IPS-20b (cell line): ENCODE measurements around the gene LPGAT1.
"Not testable (repeated sequence)": the region's sequence is repeated elsewhere in the genome, so short reads cannot be mapped to it uniquely, and the experiment has no call there.

Experiments
- H3K27ac ChIP-seq: one replicate; pipeline ENCODE4 v1.5.1; 2013; ENCODE audit warnings: low read length
- H3K27me3 ChIP-seq: 2 replicates; pipeline ENCODE4 v1.6.1; 2013; ENCODE audit warnings: mild to moderate bottlenecking, low read length, inconsistent platforms; ENCODE audit not compliant: insufficient read depth
- H3K36me3 ChIP-seq: 2 replicates; pipeline ENCODE4 v1.6.1; 2013; ENCODE audit warnings: low read depth, mild to moderate bottlenecking, inconsistent platforms, low read length, moderate library complexity; ENCODE audit not compliant: insufficient read depth
- H3K4me1 ChIP-seq: 2 replicates; pipeline ENCODE4 v1.6.1; 2013; ENCODE audit warnings: mild to moderate bottlenecking, control low read depth, inconsistent platforms, low read length, moderate library complexity; ENCODE audit not compliant: insufficient read depth
- H3K4me3 ChIP-seq: 2 replicates; pipeline ENCODE4 v1.5.1; 2013; ENCODE audit warnings: mild to moderate bottlenecking, low read length, inconsistent platforms
- H3K9ac ChIP-seq: 2 replicates; pipeline ENCODE4 v1.6.1; 2013; ENCODE audit warnings: low read depth, mild to moderate bottlenecking, inconsistent platforms, low read length, moderate library complexity
- H3K9me3 ChIP-seq: 2 replicates; pipeline ENCODE4 v1.6.1; 2013; ENCODE audit warnings: mild to moderate bottlenecking, low read depth, low read length, inconsistent platforms; ENCODE audit not compliant: insufficient read depth

The LPGAT1 gene

DNA sequence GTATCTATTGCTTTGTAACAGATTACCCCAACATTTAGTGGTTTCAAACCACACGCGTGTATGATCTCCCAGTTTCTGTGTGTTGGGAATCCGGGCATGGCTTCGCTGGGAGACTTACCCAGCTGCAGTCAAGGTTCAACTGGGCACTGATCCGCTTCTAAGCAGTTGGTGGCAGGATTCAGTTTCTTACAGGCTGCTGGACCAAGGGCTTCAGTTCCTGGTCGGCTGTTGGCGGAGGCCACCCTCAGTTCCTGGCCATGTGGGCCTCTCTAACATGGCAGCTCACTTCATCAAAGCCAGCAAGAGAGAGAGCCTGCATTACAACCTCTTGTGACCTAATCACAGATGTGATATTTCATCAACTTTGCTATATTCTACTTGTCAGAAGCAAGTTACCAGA lies 101.3 kb downstream of the LPGAT1 start:
- Histone ChIP-seq H3K27ac (no peak overlapping the region), H3K4me3 (no peak overlapping the region), H3K4me1 (no peaks in the 10 kb centered on the region), H3K9ac (no peak overlapping the region), H3K36me3 (no peaks in the 10 kb centered on the region), H3K9me3 (no peaks in the 10 kb centered on the region), H3K27me3 (no peaks in the 10 kb centered on the region)

DNA sequence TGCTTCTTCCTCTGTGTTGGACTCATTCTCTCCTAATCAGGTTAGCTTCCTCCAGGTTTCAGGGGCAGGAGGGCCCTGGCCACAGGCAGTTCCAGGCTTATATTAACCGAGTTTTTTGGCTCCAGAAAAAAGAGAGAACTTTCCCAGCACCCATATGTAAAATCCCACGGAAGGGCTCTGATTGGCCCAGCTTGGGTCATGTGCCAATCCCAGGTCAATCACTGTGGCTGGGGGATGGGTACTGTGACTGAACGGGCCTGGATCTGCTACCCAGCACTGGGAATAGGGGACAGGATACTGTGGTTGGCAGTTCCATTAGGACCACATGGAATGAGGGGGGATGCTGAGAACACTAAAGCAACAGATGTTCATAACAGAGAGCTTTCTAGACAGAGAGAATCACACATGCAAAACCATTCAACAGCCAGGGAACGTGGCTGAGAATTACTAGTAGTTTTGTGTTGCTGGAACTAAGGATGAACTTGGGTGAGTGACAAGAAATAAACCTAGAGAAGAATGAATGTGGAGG lies 104.0 kb downstream of the LPGAT1 start:
- no peak overlapping the region for H3K9ac ChIP-seq
- H3K27ac ChIP-seq, result no peak overlapping the region
- no peaks in the 10 kb centered on the region for H3K27me3 ChIP-seq
- no peaks in the 10 kb centered on the region for H3K4me1 ChIP-seq
- H3K36me3 ChIP-seq, result no peaks in the 10 kb centered on the region
- no peak overlapping the region for H3K4me3 ChIP-seq
- H3K9me3 ChIP-seq, result no peaks in the 10 kb centered on the region

DNA sequence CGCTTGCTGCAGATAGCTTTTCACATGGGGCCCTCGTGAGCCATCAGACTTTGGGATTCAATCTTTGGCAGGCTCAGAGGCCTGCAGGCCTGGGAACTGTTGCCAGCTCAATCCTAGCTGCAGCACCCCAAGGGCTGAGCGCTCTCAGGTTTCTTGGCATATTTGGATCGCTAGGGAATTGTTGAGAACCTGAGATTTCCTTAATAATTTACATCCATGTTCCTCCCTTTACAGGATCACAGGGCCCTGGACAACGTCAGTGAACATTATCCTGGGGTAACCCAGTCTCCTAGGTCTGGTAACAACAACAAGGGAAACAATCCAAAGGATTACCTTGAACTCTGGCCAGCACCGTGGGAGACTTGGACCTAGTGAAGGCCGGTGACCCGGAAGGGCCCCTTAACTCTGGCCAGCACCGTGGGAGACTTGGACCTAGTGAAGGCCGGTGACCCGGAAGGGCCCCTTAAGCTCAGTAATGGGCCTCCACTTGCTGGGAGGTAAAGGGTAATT lies 105.8 kb downstream of the LPGAT1 start:
- H3K27ac ChIP-seq, result no peak overlapping the region
- H3K4me1 ChIP-seq, result no peaks in the 10 kb centered on the region
- H3K4me3 ChIP-seq, result no peak overlapping the region
- H3K27me3 ChIP-seq, result no peaks in the 10 kb centered on the region
- no peak overlapping the region for H3K9ac ChIP-seq
- no peaks in the 10 kb centered on the region for H3K36me3 ChIP-seq
- H3K9me3 ChIP-seq, result no peaks in the 10 kb centered on the region

DNA sequence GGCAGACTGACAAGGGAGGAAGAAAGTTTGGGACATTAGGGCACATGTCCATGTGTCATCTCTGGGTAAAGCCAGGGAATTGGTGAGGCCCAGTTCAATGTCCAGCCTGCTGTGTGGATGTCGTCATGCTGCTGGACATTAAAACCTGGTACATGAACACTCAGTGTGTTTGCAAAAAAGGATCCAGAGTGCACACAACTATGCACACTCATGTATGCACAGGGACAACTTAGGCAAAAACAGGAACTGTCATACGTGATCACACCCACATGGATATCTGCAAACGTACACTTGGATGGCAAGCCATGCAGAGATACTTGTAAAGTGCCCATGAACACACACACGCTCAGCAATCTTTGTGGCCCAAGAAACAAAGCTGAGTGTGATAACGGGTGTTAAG lies 107.3 kb downstream of the LPGAT1 start:
- H3K4me3 ChIP-seq, result no peak overlapping the region
- H3K27ac ChIP-seq, result no peak overlapping the region
- H3K27me3 ChIP-seq, result no peaks in the 10 kb centered on the region
- no peaks in the 10 kb centered on the region for H3K4me1 ChIP-seq
- H3K9ac ChIP-seq, result no peak overlapping the region
- H3K36me3 ChIP-seq, result no peaks in the 10 kb centered on the region
- H3K9me3 ChIP-seq, result no peaks in the 10 kb centered on the region

DNA sequence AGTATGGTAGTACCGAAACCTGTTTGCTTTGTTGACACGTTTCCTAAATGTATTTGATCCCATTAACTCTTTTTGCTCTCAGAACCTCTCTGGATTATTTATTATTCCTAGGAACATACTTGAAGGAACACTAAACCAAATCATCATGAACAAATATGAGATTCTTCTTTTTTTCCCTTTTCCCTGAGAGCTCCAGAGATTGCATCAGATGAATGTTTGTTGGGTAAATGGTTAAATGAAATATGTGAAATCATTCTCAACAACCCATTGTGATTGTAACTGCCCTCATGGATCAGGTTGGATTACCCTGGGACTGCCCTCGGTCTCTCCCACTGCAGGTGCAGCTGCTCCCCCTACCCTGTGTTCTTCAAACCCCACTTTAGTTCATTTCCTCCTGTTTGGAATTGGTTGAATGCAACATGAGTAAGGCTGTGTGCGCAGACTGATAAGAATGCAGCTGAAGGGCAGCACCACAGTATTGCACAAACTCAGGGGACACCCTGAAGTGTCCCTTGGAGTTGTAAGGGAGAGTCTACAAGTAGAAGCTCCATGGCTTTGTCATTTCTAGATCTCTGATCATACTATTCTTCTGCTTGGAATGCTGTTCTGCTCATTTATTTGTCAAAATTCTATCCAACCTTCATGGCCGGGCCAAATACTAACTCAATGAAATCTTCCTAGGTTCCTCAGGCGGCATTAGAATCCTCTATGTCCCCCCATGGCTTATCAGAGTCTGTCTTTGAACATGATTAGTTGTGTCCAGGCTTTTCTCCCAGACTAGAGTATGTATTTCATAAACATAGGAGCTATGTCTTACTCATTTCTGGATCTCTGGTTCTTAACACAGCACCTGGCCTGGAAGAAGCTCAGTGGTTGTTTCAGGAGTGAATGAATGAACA lies 108.0 kb downstream of the LPGAT1 start:
- no peak overlapping the region for H3K4me3 ChIP-seq
- no peak overlapping the region for H3K27ac ChIP-seq

DNA sequence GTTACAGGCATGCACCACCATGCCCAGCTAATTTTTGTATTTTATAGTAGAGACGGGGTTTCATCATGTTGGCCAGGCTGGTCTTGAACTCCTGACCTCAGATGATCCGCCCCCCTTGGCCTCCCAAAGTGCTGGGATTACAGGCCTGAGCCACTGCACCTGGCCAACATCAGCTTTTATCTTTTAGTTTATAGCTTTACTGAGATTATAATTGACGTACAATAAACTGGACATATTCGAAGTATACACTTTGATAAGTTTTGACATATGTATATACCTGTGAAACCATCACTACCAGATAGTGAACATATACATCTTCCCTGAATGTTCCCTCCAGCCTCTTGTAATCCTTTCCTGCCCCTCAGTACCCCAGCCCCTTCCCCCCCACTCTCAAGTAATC lies 114.0 kb downstream of the LPGAT1 start:
- not testable (repeated sequence) for H3K4me3 ChIP-seq, H3K4me1 ChIP-seq, H3K27ac ChIP-seq, H3K36me3 ChIP-seq, H3K9ac ChIP-seq, H3K27me3 ChIP-seq, H3K9me3 ChIP-seq

More for the DNA sequence above, 108.0 kb downstream of the LPGAT1 start:
- Histone ChIP-seq H3K4me1 (no peaks in the 10 kb centered on the region), H3K9ac (no peak overlapping the region), H3K36me3 (no peaks in the 10 kb centered on the region), H3K9me3 (no peaks in the 10 kb centered on the region), H3K27me3 (no peaks in the 10 kb centered on the region)

DNA sequence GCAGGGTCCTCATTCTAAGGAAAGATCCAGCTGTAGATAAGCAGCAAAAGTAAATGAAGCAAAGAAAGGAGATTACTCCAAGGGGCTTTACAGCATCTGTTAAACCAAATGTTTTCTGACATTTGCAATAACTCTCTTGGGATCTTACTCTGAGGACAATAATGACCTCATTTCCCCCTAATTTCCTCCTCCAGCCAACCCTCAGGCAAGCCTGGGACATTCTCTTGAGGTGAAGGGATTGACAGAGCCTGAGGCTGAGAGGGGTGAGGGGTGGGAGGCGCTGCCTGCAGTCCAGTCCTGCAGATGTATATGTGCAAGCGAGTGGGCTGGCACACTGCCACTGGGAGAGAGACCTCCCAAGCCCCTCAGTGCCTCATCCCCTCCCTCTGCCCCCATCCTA lies 114.6 kb downstream of the LPGAT1 start:
- Histone ChIP-seq H3K4me3 (no peak overlapping the region), H3K36me3 (no peaks in the 10 kb centered on the region), H3K9ac (no peak overlapping the region), H3K27me3 (no peaks in the 10 kb centered on the region), H3K9me3 (no peaks in the 10 kb centered on the region), H3K4me1 (no peaks in the 10 kb centered on the region), H3K27ac (no peak overlapping the region)

DNA sequence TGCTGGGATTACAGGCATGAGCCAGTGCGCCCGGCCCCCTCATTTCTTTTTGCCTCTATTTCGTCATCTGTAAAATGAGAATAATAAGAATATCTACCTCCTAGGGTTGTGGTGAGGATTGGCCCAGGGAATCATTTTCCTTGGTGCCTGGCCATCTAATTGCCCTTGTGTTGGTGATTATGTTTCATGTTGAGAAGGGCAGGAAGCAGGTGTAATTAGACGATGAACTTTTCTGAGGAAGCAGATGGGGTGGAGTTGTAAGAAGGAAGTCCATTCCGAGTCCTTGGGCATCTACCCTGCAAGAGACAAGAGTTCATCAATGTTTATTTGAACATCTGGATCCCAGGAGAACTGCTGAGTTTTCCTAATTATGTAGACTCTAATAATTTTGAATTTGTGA lies 116.4 kb downstream of the LPGAT1 start:
- Histone ChIP-seq H3K27me3 (no peaks in the 10 kb centered on the region), H3K4me3 (no peak overlapping the region), H3K9ac (no peak overlapping the region), H3K9me3 (no peaks in the 10 kb centered on the region), H3K4me1 (no peaks in the 10 kb centered on the region), H3K36me3 (no peaks in the 10 kb centered on the region), H3K27ac (no peak overlapping the region)

DNA sequence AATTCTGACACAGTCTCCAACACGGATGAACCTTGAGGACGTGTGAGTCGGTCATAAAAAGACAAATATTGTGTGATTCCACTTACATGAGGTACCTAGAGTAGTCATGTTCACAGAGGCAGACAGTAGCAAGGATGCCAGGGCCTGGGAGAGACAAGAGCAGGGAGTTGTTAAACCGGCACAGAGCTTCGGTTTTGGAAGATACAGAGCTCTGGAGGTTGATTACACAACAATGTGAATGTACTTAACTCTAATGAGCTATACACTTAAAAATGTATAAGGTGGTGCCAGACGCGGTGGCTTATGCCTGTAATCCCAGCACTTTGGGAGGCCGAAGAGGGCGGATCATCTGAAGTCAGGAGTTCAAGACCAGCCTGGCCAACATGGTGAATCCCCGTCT lies 117.3 kb downstream of the LPGAT1 start:
- no peaks in the 10 kb centered on the region for H3K36me3 ChIP-seq
- H3K9ac ChIP-seq, result no peak overlapping the region
- H3K4me3 ChIP-seq, result no peak overlapping the region
- no peaks in the 10 kb centered on the region for H3K27me3 ChIP-seq
- H3K27ac ChIP-seq, result no peak overlapping the region
- H3K4me1 ChIP-seq, result no peaks in the 10 kb centered on the region
- no peaks in the 10 kb centered on the region for H3K9me3 ChIP-seq

DNA sequence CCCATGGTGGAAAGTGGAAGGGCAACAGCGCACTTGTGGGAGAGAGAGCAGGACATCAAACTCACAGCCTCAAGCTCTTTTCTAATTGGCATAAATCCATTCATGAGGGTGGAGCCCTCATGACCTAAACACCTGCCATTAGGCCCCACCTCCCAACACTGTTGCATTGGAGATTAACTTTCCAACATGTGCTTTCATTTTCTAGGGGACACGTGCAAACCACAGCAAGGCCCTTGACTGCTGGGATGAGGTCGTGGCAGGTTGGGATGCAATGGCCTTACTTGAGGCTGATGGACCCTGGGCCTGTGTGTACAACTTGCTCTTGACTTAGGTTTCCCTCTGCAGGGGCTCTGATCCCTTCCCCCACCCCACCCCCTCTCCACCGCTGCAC lies 119.3 kb downstream of the LPGAT1 start:
- no peak overlapping the region for H3K9ac ChIP-seq
- H3K36me3 ChIP-seq, result no peaks in the 10 kb centered on the region
- H3K4me1 ChIP-seq, result no peaks in the 10 kb centered on the region
- H3K27me3 ChIP-seq, result no peaks in the 10 kb centered on the region
- no peak overlapping the region for H3K27ac ChIP-seq
- H3K9me3 ChIP-seq, result no peaks in the 10 kb centered on the region
- H3K4me3 ChIP-seq, result no peak overlapping the region

DNA sequence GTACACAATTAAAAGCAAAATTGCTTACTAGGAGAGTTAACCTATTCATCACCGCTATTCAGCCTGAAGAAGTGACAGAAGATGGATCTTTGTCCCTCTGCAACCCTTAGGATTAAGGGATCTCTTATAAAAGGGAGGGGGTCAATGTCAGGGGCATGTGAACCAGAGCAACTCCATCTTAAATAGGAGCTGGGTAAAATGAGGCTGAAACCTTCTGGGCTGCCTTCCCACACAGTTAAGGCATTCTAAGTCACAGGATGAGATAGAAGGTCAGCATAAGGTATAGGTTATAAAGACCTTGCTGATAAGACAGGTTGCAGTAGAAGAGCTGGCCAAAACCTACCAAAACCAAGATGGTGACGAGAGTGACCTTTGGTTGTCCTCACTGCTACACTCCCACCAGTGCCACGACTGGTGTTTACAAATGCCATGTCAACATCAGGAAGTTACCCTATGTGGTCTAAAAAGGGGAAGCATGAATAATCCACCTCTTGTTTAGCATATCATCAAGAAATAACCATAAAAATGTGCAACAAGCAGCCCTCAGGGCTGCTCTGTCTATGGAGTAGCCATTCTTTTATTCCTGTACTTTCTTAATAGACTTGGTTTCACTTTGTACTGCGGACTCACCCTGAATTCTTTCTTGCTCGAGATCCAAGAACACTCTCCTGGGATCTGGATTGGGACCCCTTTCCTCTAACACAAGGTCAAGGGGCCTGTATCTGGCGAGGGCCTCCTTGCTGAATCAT lies 119.8 kb downstream of the LPGAT1 start:
- Histone ChIP-seq H3K27me3 (no peaks in the 10 kb centered on the region), H3K4me1 (no peaks in the 10 kb centered on the region), H3K9ac (no peak overlapping the region), H3K27ac (no peak overlapping the region), H3K9me3 (no peaks in the 10 kb centered on the region), H3K36me3 (no peaks in the 10 kb centered on the region), H3K4me3 (no peak overlapping the region)

DNA sequence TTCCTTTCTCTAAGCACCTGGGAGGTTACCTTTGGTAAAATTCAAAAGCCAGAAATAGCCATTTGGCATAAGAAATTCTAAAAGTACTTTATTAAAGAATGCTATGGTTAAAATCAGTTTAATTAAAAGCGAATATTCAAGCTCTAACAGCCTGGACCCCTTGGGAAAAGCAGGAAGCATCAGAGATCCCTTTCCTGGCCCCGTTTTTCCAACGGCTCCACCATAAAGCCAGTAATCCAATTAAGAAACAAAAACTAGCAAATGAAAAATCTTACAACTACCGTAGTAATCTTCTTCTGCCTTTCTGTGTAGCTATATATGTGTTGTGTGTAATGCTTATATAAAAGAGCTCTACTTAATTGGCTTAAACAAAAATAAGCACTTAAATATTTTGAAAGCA lies 121.6 kb downstream of the LPGAT1 start:
- H3K36me3 ChIP-seq, result no peaks in the 10 kb centered on the region
- no peak overlapping the region for H3K27ac ChIP-seq
- H3K4me3 ChIP-seq, result no peak overlapping the region
- H3K9me3 ChIP-seq, result no peaks in the 10 kb centered on the region
- no peaks in the 10 kb centered on the region for H3K4me1 ChIP-seq
- H3K27me3 ChIP-seq, result no peaks in the 10 kb centered on the region
- no peak overlapping the region for H3K9ac ChIP-seq
